Fibroblast of skin of left biceps (primary cell): ENCODE results near the gene MOB3B.

Experiments
- DNase-seq, 2 experiments: peaks; one replicate each; pipeline ENCODE4 v3.0.0-alpha.2; 2013; ENCODE audit warnings: low read depth in 2 of 2

MOB3B gene

DNA sequence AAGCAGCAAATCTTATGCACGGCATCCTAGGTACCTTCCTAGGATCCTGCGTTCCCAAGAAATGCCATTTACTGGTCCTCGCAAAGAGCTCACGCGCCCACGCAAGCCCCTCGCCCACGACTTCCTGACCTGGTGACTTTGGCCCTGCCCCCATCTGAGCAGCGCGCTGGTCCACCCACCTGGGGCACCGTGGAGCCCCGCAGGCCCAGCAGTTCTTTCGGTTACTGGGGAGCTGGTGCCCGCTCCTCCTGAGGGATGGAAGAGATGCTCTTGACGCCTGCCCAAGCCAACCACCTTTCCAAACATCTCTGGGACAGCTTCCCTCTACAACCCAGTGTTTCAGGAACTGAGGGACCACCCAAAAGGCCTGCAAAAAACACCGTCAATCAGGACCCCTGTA, 249.4 kb downstream of the MOB3B start:
- DNase-seq, result no peak

- DNase-seq, result no peak
These were observed 250.0 kb downstream of the MOB3B start for GRCh38 chr9:27279611-27280010.

DNA sequence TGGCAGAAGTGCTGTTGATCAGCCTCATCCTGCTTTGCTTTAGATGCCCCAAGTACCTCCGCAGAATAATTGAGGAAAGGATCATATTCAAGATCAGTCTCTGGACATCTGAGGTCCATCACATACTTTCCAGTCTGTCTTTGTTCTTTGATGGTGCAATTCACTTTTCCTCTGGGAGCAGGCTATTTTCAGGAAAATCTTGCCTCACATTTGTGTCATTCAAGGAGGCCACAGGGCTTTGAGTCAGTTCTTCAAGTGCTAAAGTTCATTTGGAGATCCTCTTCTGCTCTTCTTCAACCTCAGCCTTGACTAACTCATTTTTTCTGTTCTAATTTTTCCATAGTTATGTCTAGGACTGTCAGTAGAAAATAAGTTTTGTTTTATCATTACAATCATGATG, 251.2 kb downstream of the MOB3B start:
- no peak for DNase-seq

GRCh38 chr9:27276193-27277030, 253.2 kb downstream of the MOB3B start:
- peak; percentile 13 to 19 for DNase-seq
